ENCODE measurements around the gene MRFAP1. TPM values are rescaled to one million over a fixed set of nuclear protein-coding genes. Genes with fewer than 3 reads are reported as not detected.
"Not testable (repeated sequence)": the region's sequence is repeated elsewhere in the genome, so short reads cannot be mapped to it uniquely, and the experiment has no call there.

MRFAP1 gene
- total RNA-seq, 4 donors from 2014 or later = 143 to 214 (median 163) TPM

- WGBS = 77% methylated on average over 3 of the region's 3 CpGs
- Histone ChIP-seq H3K27ac (no peak overlapping the region), H3K36me3 (no peaks in the 10 kb centered on the region), H3K27me3 (no peaks in the 10 kb centered on the region), H3K9me3 (no peaks in the 10 kb centered on the region), H3K4me1 (peaks cover 7% of the 10 kb centered on the region), H3K4me3 (no peak overlapping the region)
- TF ChIP-seq CTCF (IDR thresholded peaks at IDR 0.05) (no peak), EP300 (IDR thresholded peaks at IDR 0.05) (no peak), POLR2A (IDR thresholded peaks at IDR 0.05) (no peak), POLR2AphosphoS5 (IDR thresholded peaks at IDR 0.05) (no peak)
- no peak for DNase-seq (ENCODE audit: low spot score in 2 of 2)
Observed at GRCh38 chr4:6627832-6628231, 12.7 kb upstream of the MRFAP1 start.

- H3K9me3 ChIP-seq, H3K4me3 ChIP-seq, H3K27ac ChIP-seq, H3K36me3 ChIP-seq, H3K27me3 ChIP-seq: not testable (repeated sequence)
- peak in 1 of 2 donors; percentile 8 for DNase-seq (ENCODE audit: low spot score in 2 of 2)
- WGBS = 100% methylated on average over 1 of the region's 1 CpG
- peaks cover 14% of the 10 kb centered on the region for H3K4me1 ChIP-seq
Observed at GRCh38 chr4:6628484-6628883, 12.0 kb upstream of the MRFAP1 start.

GRCh38 chr4:6632125-6632524, 8.4 kb upstream of the MRFAP1 start:
- no peaks in the 10 kb centered on the region for H3K27me3 ChIP-seq
- no peaks in the 10 kb centered on the region for H3K9me3 ChIP-seq
- TF ChIP-seq CTCF (IDR thresholded peaks at IDR 0.05) (no peak), POLR2AphosphoS5 (IDR thresholded peaks at IDR 0.05) (no peak), POLR2A (IDR thresholded peaks at IDR 0.05) (no peak)
- H3K4me3 ChIP-seq = no peak overlapping the region
- H3K36me3 ChIP-seq = no peaks in the 10 kb centered on the region
- peak in 1 of 2 donors; percentile 16 for DNase-seq (ENCODE audit: low spot score in 2 of 2)
- peaks cover 19% of the 10 kb centered on the region for H3K4me1 ChIP-seq
- peak overlapping the region; percentile 73 for H3K27ac ChIP-seq
- WGBS = 87% methylated on average over 4 of the region's 4 CpGs

- no peak for TF ChIP-seq POLR2A (IDR thresholded peaks at IDR 0.05)
- TF ChIP-seq POLR2AphosphoS5 (IDR thresholded peaks at IDR 0.05) = no peak
- TF ChIP-seq EP300 (IDR thresholded peaks at IDR 0.05) = no peak
- TF ChIP-seq CTCF (IDR thresholded peaks at IDR 0.05) = no peak
- Histone ChIP-seq H3K9me3 (no peaks in the 10 kb centered on the region), H3K36me3 (no peaks in the 10 kb centered on the region), H3K4me1 (peaks cover 19% of the 10 kb centered on the region), H3K4me3 (no peak overlapping the region), H3K27ac (peak overlapping the region; percentile 73), H3K27me3 (no peaks in the 10 kb centered on the region)
- WGBS = 64% methylated on average over 10 of the region's 10 CpGs
- DNase-seq (ENCODE audit: low spot score in 2 of 2) = peak in 1 of 2 donors; percentile 61
Observed at GRCh38 chr4:6633091-6633906, 7.2 kb upstream of the MRFAP1 start.

- no peak for TF ChIP-seq POLR2A (IDR thresholded peaks at IDR 0.05)
- TF ChIP-seq POLR2AphosphoS5 (IDR thresholded peaks at IDR 0.05) = no peak
- no peak for TF ChIP-seq EP300 (IDR thresholded peaks at IDR 0.05)
- WGBS = 89% methylated on average over 9 of the region's 9 CpGs
- Histone ChIP-seq H3K4me3 (no peak overlapping the region), H3K36me3 (no peaks in the 10 kb centered on the region), H3K9me3 (no peaks in the 10 kb centered on the region), H3K27ac (no peak overlapping the region), H3K27me3 (no peaks in the 10 kb centered on the region), H3K4me1 (peaks cover 23% of the 10 kb centered on the region)
- peak in 1 of 2 donors; percentile 13 for DNase-seq (ENCODE audit: low spot score in 2 of 2)
Observed at GRCh38 chr4:6634746-6635145, 5.7 kb upstream of the MRFAP1 start.

- Histone ChIP-seq H3K27ac (no peak overlapping the region), H3K4me1 (peaks cover 31% of the 10 kb centered on the region), H3K27me3 (no peaks in the 10 kb centered on the region), H3K4me3 (no peak overlapping the region), H3K36me3 (peaks cover 9% of the 10 kb centered on the region), H3K9me3 (no peaks in the 10 kb centered on the region)
- WGBS = 92% methylated on average over 14 of the region's 14 CpGs
- DNase-seq (ENCODE audit: low spot score in 2 of 2) = peak in 1 of 2 donors; percentile 70
- no peak for TF ChIP-seq POLR2A (IDR thresholded peaks at IDR 0.05)
- TF ChIP-seq CTCF (IDR thresholded peaks at IDR 0.05) = no peak
- no peak for TF ChIP-seq POLR2AphosphoS5 (IDR thresholded peaks at IDR 0.05)
Observed at GRCh38 chr4:6639137-6639680, 1.3 kb upstream of the MRFAP1 start.
